OCI-LY1 (cell line): ENCODE results near the gene DNAJB12.

Experiments used
- H2AFZ ChIP-seq: fragments of 200-600 bp; sonication (generic), shearing (Covaris generic); 2 replicates; pipeline ENCODE4 v1.6.0; 2014; ENCODE audit warnings: antibody characterized with exemption, mild to moderate bottlenecking, low read length
- H3F3A ChIP-seq: fragments of 200-600 bp; sonication (generic), shearing (Covaris generic); 2 replicates; pipeline ENCODE4 v1.6.0; 2014; ENCODE audit warnings: mild to moderate bottlenecking, antibody characterized with exemption, low read length, moderate library complexity; ENCODE audit not compliant: insufficient read depth
- H3K27ac ChIP-seq: fragments of 200-600 bp; sonication (generic); 2 replicates; pipeline ENCODE4 v1.5.1; 2014; ENCODE audit warnings: low read length, mixed run types, mild to moderate bottlenecking, low read depth; ENCODE audit not compliant: poor library complexity, severe bottlenecking
- H3K27me3 ChIP-seq: fragments of 200-600 bp; sonication (generic); 2 replicates; pipeline ENCODE4 v1.6.0; 2014; ENCODE audit warnings: antibody characterized with exemption, mild to moderate bottlenecking, low read length, moderate library complexity; ENCODE audit not compliant: insufficient read depth
- H3K36me3 ChIP-seq: fragments of 200-600 bp; sonication (generic); 2 replicates; pipeline ENCODE4 v1.6.1; 2014; ENCODE audit warnings: mild to moderate bottlenecking, antibody characterized with exemption, low read length, moderate library complexity, mixed read lengths; ENCODE audit not compliant: insufficient read depth
- H3K4me1 ChIP-seq: fragments of 200-600 bp; sonication (generic); 2 replicates; pipeline ENCODE4 v1.5.1; 2014; ENCODE audit warnings: mild to moderate bottlenecking, low read length, moderate library complexity; ENCODE audit not compliant: insufficient read depth, severe bottlenecking
- H3K4me2 ChIP-seq: fragments of 200-600 bp; sonication (generic), shearing (Covaris generic); 2 replicates; pipeline ENCODE4 v1.6.1; 2014; ENCODE audit warnings: low read length
- H3K4me3 ChIP-seq: fragments of 200-600 bp; sonication (generic); 2 replicates; pipeline ENCODE4 v1.5.1; 2014; ENCODE audit warnings: low read length, low read depth, mild to moderate bottlenecking, mixed read lengths; ENCODE audit not compliant: poor library complexity, severe bottlenecking
- H3K79me2 ChIP-seq: fragments of 200-600 bp; shearing (Covaris generic); 2 replicates; pipeline ENCODE4 v1.6.1; 2016; ENCODE audit warnings: mixed run types, low read length, mixed read lengths; ENCODE audit not compliant: insufficient read depth
- H3K9ac ChIP-seq: fragments of 200-600 bp; sonication (generic), shearing (Covaris generic); 2 replicates; pipeline ENCODE4 v1.6.1; 2014; ENCODE audit warnings: mild to moderate bottlenecking, low read length, mixed read lengths
- H3K9me2 ChIP-seq: fragments of 200-600 bp; sonication (generic), shearing (Covaris generic); 2 replicates; pipeline ENCODE4 v1.6.1; 2014; ENCODE audit warnings: low read depth, mild to moderate bottlenecking, low read length, mixed read lengths
- H3K9me3 ChIP-seq: fragments of 200-600 bp; shearing (Covaris generic); 2 replicates; pipeline ENCODE4 v1.6.1; 2014; ENCODE audit warnings: low read length, mixed read lengths
- H4K20me1 ChIP-seq: fragments of 200-600 bp; sonication (generic), shearing (Covaris generic); 2 replicates; pipeline ENCODE4 v1.6.0; 2016; ENCODE audit warnings: mild to moderate bottlenecking, low read length; ENCODE audit not compliant: insufficient read depth
- EZH2 ChIP-seq: fragments of 200-600 bp; sonication (generic), shearing (Covaris generic); IDR thresholded peaks from 2 replicates; pipeline ENCODE4 v1.8.0; 2017; ENCODE audit warnings: borderline replicate concordance, mixed run types, mild to moderate bottlenecking, antibody characterized with exemption, low read length, moderate library complexity, mixed read lengths
- TF ChIP-seq, protein P1 (sequence below): fragments of 200-600 bp; sonication (generic), shearing (Covaris generic); IDR thresholded peaks from 2 replicates; pipeline ENCODE4 v1.5.1; 2017; ENCODE audit warnings: mild to moderate bottlenecking, antibody characterized with exemption, low read length, moderate library complexity, mixed read lengths

Gene DNAJB12

GRCh38 chr10:72332423-72333111, 22.2 kb downstream of the DNAJB12 start:
- Histone ChIP-seq H3F3A (0 out of 2 replicates have a peak, but pooled peaks cover 4% of the 10 kb centered on the region), H3K4me3 (peak overlapping the region; percentile 59), H3K9me2 (no peaks in the 10 kb centered on the region), H3K27me3 (no peaks in the 10 kb centered on the region), H3K27ac (peak overlapping the region; percentile 99), H3K79me2 (no peaks in the 10 kb centered on the region), H4K20me1 (no peaks in the 10 kb centered on the region), H3K4me2 (peak overlapping the region; percentile 79), H3K36me3 (peaks cover 16% of the 10 kb centered on the region; the same call in 1 of the 2 replicates), H3K9ac (peak overlapping the region; percentile 94), H2AFZ (no peak overlapping the region), H3K9me3 (no peaks in the 10 kb centered on the region), H3K4me1 (peaks cover 79% of the 10 kb centered on the region)
- no peak for TF ChIP-seq EZH2
- TF ChIP-seq, protein P1, sequence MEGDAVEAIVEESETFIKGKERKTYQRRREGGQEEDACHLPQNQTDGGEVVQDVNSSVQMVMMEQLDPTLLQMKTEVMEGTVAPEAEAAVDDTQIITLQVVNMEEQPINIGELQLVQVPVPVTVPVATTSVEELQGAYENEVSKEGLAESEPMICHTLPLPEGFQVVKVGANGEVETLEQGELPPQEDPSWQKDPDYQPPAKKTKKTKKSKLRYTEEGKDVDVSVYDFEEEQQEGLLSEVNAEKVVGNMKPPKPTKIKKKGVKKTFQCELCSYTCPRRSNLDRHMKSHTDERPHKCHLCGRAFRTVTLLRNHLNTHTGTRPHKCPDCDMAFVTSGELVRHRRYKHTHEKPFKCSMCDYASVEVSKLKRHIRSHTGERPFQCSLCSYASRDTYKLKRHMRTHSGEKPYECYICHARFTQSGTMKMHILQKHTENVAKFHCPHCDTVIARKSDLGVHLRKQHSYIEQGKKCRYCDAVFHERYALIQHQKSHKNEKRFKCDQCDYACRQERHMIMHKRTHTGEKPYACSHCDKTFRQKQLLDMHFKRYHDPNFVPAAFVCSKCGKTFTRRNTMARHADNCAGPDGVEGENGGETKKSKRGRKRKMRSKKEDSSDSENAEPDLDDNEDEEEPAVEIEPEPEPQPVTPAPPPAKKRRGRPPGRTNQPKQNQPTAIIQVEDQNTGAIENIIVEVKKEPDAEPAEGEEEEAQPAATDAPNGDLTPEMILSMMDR = no peak

DNA sequence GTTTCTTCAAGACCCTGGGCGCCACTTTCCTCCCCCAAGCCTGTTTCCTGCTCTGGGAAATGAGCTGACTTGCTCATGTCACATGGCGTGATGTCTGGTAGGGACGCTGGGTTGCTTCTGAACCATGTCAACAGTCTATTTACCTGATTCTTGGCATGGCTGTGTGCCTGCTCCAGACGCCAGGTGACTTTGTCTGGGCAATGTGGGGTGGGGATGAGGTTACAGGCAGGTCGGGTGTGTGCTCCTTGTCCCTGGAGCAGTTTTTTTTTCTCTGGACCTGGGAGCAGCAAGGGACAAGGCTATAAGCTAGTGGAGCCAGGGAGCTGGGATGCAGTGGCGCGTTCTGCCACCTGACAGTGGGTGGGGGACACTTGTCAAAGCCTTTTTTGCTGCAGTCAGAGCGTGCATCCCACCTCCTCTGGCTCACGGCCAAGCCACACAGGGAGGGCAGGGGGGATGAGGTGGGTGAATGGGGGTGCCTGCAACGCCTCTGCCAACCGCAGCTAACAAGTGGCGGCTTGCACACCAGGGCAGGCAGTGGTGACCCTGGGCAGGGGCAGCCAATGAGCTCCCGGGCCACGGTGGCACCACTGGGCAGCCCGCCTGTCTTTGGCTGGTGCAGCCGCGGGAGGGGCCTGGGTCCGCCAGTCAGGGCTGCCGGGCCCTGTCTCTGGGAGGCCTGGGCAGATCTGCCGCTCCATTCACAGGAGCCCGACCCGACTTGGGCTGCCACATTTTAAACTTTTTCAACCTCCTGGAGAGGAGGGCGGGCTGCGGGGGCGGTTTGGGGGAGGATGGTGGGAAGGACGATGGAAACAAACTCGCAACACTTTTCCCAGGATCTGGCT, 22.9 kb downstream of the DNAJB12 start:
- Histone ChIP-seq H3K4me3 (peak overlapping the region; percentile 59), H2AFZ (no peak overlapping the region), H3K4me2 (peak overlapping the region; percentile 79), H3K36me3 (peaks cover 13% of the 10 kb centered on the region; the same call in 1 of the 2 replicates), H3K9me3 (no peaks in the 10 kb centered on the region), H3K79me2 (no peaks in the 10 kb centered on the region), H4K20me1 (no peaks in the 10 kb centered on the region), H3K9me2 (no peaks in the 10 kb centered on the region), H3F3A (0 out of 2 replicates have a peak, but pooled peaks cover 4% of the 10 kb centered on the region), H3K9ac (peak overlapping the region; percentile 94), H3K4me1 (peaks cover 79% of the 10 kb centered on the region), H3K27me3 (no peaks in the 10 kb centered on the region), H3K27ac (peak overlapping the region; percentile 99)
- TF ChIP-seq, protein P1 = peak; percentile 18; the same call in 1 of the 2 replicates
- TF ChIP-seq EZH2 = no peak

DNA sequence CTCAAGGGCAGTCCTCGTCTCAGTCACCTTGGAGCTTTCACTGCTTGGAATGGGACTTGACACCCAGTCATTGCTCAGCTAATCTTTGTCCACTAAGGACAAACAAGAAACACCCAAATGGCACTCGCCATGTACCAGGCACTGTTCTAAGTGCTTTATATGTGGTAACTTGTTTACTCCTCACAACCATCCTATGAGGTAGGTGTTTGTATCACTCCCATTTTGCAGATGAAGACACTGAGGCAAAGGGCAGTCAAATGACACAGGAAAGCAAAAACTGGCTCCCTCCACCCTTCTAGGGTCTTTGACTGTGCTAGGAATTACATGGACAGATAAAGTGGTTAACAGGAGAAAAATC, 24.7 kb downstream of the DNAJB12 start:
- Histone ChIP-seq H3K4me2 (peak overlapping the region; percentile 63), H3K27me3 (no peaks in the 10 kb centered on the region), H2AFZ (no peak overlapping the region), H3K36me3 (peaks cover under 1% of the 10 kb centered on the region; the same call in 1 of the 2 replicates), H3K9ac (peak overlapping the region; percentile 72), H3F3A (0 out of 2 replicates have a peak, but pooled peaks cover 4% of the 10 kb centered on the region), H3K4me3 (peak overlapping the region; percentile 19), H3K9me2 (no peaks in the 10 kb centered on the region), H3K9me3 (no peaks in the 10 kb centered on the region), H3K4me1 (peaks cover 69% of the 10 kb centered on the region), H3K79me2 (no peaks in the 10 kb centered on the region), H4K20me1 (no peaks in the 10 kb centered on the region), H3K27ac (peak overlapping the region; percentile 97)
- TF ChIP-seq EZH2 = no peak
- TF ChIP-seq, protein P1 = no peak
